Fibroblast of villous mesenchyme (primary cell): Measurements from ENCODE around the gene STRBP. TPM values are rescaled to one million over a fixed set of nuclear protein-coding genes. Genes with fewer than 3 reads are reported as not detected.
"Not testable (repeated sequence)": the region's sequence is repeated elsewhere in the genome, so short reads cannot be mapped to it uniquely, and the experiment has no call there.

Experiments used
- DNase-seq: peaks from one replicate; pipeline ENCODE4 v3.0.0-alpha.2; 2010; ENCODE audit warnings: low read depth
- H3K4me3 ChIP-seq: 2 replicates; pipeline ENCODE4 v1.5.1; 2011; ENCODE audit warnings: low read depth, mild to moderate bottlenecking, low read length
- total RNA-seq: library from RNA; depleted of rRNA; stranded (reverse); fragments of >200 nt; gene quantifications from 2 replicates; pipeline ENCODE4 v1.2.3, GENCODE V29; 2012
- TF ChIP-seq, protein P1 (sequence below): IDR thresholded peaks from 2 replicates; pipeline ENCODE4 v1.5.1; 2012; ENCODE audit warnings: low read depth, mild to moderate bottlenecking, low read length; ENCODE audit not compliant: insufficient read depth

STRBP gene
- total RNA-seq, 1 donor = 4.3 TPM

DNA sequence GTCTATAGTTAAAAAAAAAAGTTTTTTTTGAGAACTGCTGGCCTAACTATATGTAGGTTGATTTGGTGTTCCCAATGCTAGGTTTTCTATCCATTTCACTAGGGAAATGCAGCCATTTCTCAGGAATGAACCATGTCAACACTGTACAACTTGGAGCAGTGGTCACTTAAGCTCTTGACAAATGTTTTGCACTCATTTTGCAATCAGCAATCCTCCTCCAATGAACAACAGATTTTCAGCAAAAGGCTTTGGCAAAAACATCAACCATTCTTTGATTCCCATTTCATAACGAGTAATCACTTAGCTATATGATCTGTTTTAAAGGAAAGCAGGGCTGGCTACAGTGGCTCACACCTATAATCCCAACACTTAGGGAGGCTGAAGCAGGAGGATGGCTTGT, 17.9 kb downstream of the STRBP start:
- TF ChIP-seq, protein P1, sequence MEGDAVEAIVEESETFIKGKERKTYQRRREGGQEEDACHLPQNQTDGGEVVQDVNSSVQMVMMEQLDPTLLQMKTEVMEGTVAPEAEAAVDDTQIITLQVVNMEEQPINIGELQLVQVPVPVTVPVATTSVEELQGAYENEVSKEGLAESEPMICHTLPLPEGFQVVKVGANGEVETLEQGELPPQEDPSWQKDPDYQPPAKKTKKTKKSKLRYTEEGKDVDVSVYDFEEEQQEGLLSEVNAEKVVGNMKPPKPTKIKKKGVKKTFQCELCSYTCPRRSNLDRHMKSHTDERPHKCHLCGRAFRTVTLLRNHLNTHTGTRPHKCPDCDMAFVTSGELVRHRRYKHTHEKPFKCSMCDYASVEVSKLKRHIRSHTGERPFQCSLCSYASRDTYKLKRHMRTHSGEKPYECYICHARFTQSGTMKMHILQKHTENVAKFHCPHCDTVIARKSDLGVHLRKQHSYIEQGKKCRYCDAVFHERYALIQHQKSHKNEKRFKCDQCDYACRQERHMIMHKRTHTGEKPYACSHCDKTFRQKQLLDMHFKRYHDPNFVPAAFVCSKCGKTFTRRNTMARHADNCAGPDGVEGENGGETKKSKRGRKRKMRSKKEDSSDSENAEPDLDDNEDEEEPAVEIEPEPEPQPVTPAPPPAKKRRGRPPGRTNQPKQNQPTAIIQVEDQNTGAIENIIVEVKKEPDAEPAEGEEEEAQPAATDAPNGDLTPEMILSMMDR = no peak
- peak; percentile 31 for DNase-seq
- no peak overlapping the region for H3K4me3 ChIP-seq

DNA sequence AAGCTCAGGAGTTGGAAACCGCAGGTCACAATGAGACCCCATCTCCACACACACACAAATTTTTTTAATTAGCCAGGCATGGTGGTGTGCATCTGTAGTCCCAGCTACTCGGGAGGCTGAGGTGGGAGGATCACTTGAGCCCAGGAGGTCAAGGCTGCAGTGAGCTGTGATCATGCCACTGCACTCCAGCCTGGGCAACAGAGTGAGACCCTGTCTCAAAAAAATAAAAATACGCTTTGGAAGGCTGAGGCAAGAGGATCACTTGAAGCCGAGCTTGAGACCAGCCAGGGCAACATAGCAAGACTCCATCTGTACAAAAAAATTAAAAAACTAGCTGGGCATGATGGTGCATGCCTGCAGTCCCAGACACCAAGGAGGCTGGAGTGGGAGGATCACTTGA, 19.2 kb downstream of the STRBP start:
- not testable (repeated sequence) for H3K4me3 ChIP-seq, DNase-seq

DNA sequence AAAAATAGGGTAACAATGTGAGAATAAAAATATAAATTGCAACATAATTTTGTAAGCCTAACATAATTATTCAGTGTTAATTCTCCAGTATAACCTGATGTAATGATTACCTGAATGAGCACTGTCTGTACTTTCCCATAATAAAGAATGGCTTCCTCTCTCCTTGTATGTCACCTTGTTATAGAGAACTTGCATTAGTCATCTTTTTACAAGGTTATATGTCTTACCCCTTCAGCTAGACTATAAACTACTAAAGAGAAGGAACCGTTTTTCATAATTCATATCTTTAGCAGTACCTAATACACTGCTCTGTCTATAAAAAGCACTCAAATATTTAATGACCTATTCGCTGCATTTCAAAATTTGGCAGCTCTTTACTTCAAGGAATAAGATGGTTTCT, 19.8 kb downstream of the STRBP start:
- no peak overlapping the region for H3K4me3 ChIP-seq
- DNase-seq = no peak
- TF ChIP-seq, protein P1 = no peak

DNA sequence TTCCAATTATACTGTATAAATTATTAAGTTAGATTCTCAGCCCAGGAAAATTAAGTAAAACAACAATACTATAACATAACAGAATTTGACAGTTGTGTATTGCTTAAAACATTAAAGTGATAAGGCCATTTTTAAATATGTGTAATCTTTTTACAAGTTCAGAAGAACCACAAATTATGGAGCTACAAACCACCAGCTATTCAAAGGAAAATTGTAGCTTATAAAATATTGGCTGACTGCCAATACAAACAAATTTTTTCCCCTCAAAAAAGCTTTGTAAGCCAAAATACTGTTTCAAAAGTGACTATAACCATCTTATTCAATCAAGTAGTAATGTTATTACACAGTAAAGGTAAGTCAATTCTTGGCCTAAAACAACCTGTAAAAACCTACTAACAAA, 21.9 kb downstream of the STRBP start:
- no peak overlapping the region for H3K4me3 ChIP-seq
- DNase-seq = peak; percentile 12
- TF ChIP-seq, protein P1 = no peak

DNA sequence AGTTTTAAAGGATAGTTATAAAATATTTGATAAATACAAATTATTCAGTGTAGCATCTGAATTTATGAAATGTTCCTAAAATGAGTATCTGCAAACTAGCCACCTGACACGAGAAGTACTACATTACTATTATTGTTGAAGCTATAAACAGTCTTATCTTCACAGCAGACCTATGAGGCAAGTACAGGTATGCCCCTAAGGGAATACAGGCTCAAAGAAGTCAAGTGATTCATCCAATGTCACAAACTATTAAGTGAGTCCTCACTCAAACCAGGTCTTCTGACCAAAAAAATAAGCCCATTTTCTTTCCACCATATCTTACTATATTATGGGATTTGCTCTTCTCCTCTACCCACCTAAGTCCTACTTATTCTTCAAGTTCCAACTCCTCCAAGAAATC, 28.7 kb downstream of the STRBP start:
- H3K4me3 ChIP-seq = no peak overlapping the region
- no peak for DNase-seq
- TF ChIP-seq, protein P1 = no peak

DNA sequence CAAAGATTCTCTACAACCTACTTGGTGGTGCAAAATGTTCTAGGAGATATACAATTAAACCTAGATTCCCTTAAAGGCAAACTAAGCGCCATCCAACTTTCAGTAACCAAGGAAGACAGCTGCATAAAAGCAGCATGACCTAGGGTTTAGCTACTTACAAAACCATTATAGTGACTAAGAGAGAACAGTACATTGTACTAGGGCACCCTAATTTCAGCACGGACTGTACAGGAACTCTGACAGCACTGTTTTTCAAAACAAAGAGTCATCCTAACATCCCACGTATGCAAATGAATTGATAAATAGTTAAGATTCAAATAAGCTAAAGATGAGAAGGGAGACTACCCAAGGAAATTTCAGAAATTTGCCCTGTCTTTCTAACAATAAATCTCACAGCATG, 30.0 kb downstream of the STRBP start:
- H3K4me3 ChIP-seq = no peak overlapping the region
- peak; percentile 22 for DNase-seq
- TF ChIP-seq, protein P1 = no peak

DNA sequence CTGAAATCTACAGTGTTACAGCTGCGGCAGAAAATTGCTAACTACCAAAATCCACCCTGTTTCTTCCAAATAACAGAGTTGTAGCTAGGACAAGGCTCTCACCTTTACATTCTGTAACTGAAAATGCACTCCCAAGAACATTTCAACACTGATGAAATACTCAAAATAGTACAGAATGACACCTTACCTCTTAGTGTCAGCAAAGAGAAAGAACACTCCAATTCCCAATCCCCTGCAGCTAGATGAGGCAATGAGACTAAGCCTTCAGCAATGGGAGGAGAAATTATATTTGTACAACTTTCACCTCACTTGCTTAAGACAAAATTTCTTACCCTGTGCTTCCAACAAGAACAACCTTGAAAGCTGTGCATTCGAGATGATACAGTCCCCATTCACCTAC, 31.2 kb downstream of the STRBP start:
- TF ChIP-seq, protein P1 = no peak
- no peak for DNase-seq

DNA sequence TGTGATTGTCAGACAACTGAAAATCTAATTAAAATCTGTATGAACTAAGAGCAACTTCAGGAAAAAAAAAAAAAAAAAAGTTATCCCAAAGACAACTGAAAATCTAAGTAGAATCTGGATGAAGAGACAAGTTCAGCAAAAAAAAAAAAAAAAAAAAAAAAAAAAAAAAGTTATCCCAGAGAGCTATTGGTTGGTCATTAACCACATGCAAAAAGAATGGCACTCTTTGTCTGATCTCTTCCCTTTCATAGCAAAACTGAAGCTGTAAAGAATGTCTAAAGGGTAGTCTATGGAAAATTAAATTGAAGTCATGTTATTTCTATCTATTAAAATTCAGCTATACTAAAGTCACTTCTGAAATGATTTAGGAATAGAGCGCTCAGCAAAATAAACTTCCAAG, 32.9 kb downstream of the STRBP start:
- DNase-seq = no peak
- TF ChIP-seq, protein P1 = no peak
- H3K4me3 ChIP-seq = no peak overlapping the region

More for the DNA sequence above, 31.2 kb downstream of the STRBP start:
- H3K4me3 ChIP-seq = no peak overlapping the region
